Stimulated activated naive CD8-positive, alpha-beta T cell treated with anti-CD3 and anti-CD28 coated beads, Interleukin-15, Interleukin-2, amounts not matched to agents 100 ng/mL and 50 ng/mL, for 24 hours (primary cell): ENCODE results near the gene ATRAID.
A peak's percentile ranks its signal among the peaks of the same experiment; 100 is the strongest.
"Not testable (repeated sequence)": the region's sequence is repeated elsewhere in the genome, so short reads cannot be mapped to it uniquely, and the experiment has no call there.

ENCODE experiments used
- H3K27ac Mint-ChIP-seq: one replicate; pipeline ENCODE4 v1.8.0; 2021; ENCODE audit warnings: mild to moderate bottlenecking, mixed read lengths
- H3K27me3 Mint-ChIP-seq: one replicate; pipeline ENCODE4 v1.8.0; 2021; ENCODE audit warnings: mixed read lengths
- H3K36me3 Mint-ChIP-seq: one replicate; pipeline ENCODE4 v1.8.0; 2021; ENCODE audit warnings: low read depth, mixed read lengths
- H3K4me1 Mint-ChIP-seq: one replicate; pipeline ENCODE4 v1.8.0; 2021; ENCODE audit warnings: low read depth, mixed read lengths
- H3K4me3 Mint-ChIP-seq: one replicate; pipeline ENCODE4 v1.8.0; 2021; ENCODE audit warnings: mild to moderate bottlenecking, mixed read lengths
- H3K9me3 Mint-ChIP-seq: one replicate; pipeline ENCODE4 v1.8.0; 2021; ENCODE audit warnings: mixed read lengths

Gene ATRAID

GRCh38 chr2:27211943-27212625 is at the start of gene ATRAID, which contains the start of gene SLC5A6:
ATRAID (plus strand) TSS chr2:27212041; CDS start chr2:27212369, 328 bp downstream.
SLC5A6 (minus strand) TSS chr2:27212268; CDS start chr2:27207650, 4,618 bp downstream.
- peak within 1 kb of the TSS; percentile 100 for H3K27ac Mint-ChIP-seq
- H3K27me3 Mint-ChIP-seq, result no peaks in the 10 kb centered on the region
- peak within 1 kb of the TSS; percentile 96 for H3K4me3 Mint-ChIP-seq
- H3K36me3 Mint-ChIP-seq, result peaks cover 58% of the 10 kb centered on the region
- peaks cover 45% of the 10 kb centered on the region for H3K4me1 Mint-ChIP-seq
- H3K9me3 Mint-ChIP-seq, result no peaks in the 10 kb centered on the region

GRCh38 chr2:27162151-27163121 is 49.4 kb upstream of the ATRAID start:
- H3K27ac Mint-ChIP-seq, result no peak overlapping the region
- no peak overlapping the region for H3K4me3 Mint-ChIP-seq
- H3K36me3 Mint-ChIP-seq, result no peaks in the 10 kb centered on the region
- peaks cover 4% of the 10 kb centered on the region for H3K4me1 Mint-ChIP-seq
- no peaks in the 10 kb centered on the region for H3K27me3 Mint-ChIP-seq
- no peaks in the 10 kb centered on the region for H3K9me3 Mint-ChIP-seq

- Mint-ChIP-seq H3K4me1 (peaks cover 4% of the 10 kb centered on the region), H3K27me3 (no peaks in the 10 kb centered on the region), H3K4me3 (no peak overlapping the region), H3K36me3 (no peaks in the 10 kb centered on the region), H3K9me3 (no peaks in the 10 kb centered on the region), H3K27ac (no peak overlapping the region)
Observed at GRCh38 chr2:27164960-27165763, 46.7 kb upstream of the ATRAID start.

GRCh38 chr2:27170581-27171337 is 41.1 kb upstream of the ATRAID start:
- H3K27ac Mint-ChIP-seq, result no peak overlapping the region
- H3K4me3 Mint-ChIP-seq, result no peak overlapping the region
- no peaks in the 10 kb centered on the region for H3K36me3 Mint-ChIP-seq
- no peaks in the 10 kb centered on the region for H3K9me3 Mint-ChIP-seq
- H3K27me3 Mint-ChIP-seq, result peaks cover 8% of the 10 kb centered on the region
- H3K4me1 Mint-ChIP-seq, result peaks cover 4% of the 10 kb centered on the region

- no peak overlapping the region for H3K27ac Mint-ChIP-seq
- peaks cover 9% of the 10 kb centered on the region for H3K27me3 Mint-ChIP-seq
- no peaks in the 10 kb centered on the region for H3K36me3 Mint-ChIP-seq
- no peak overlapping the region for H3K4me3 Mint-ChIP-seq
- no peaks in the 10 kb centered on the region for H3K9me3 Mint-ChIP-seq
- H3K4me1 Mint-ChIP-seq, result peaks cover 4% of the 10 kb centered on the region
Observed at GRCh38 chr2:27171351-27171848, 40.4 kb upstream of the ATRAID start.

GRCh38 chr2:27174638-27175037 is 37.2 kb upstream of the ATRAID start:
- Mint-ChIP-seq H3K27ac (no peak overlapping the region), H3K27me3 (peaks cover 18% of the 10 kb centered on the region), H3K4me1 (peaks cover 4% of the 10 kb centered on the region), H3K36me3 (no peaks in the 10 kb centered on the region), H3K9me3 (no peaks in the 10 kb centered on the region), H3K4me3 (no peak overlapping the region)

GRCh38 chr2:27175330-27175729 is 36.5 kb upstream of the ATRAID start:
- Mint-ChIP-seq H3K27ac (no peak overlapping the region), H3K36me3 (no peaks in the 10 kb centered on the region), H3K4me1 (peaks cover 4% of the 10 kb centered on the region), H3K27me3 (peaks cover 22% of the 10 kb centered on the region), H3K4me3 (no peak overlapping the region), H3K9me3 (no peaks in the 10 kb centered on the region)

- H3K4me3 Mint-ChIP-seq, H3K9me3 Mint-ChIP-seq, H3K36me3 Mint-ChIP-seq, H3K27ac Mint-ChIP-seq, H3K4me1 Mint-ChIP-seq: not testable (repeated sequence)
- peaks cover 20% of the 10 kb centered on the region for H3K27me3 Mint-ChIP-seq
Observed at GRCh38 chr2:27175781-27176180, 36.1 kb upstream of the ATRAID start.

- no peak overlapping the region for H3K4me3 Mint-ChIP-seq
- no peak overlapping the region for H3K27ac Mint-ChIP-seq
- peaks cover 28% of the 10 kb centered on the region for H3K27me3 Mint-ChIP-seq
- no peaks in the 10 kb centered on the region for H3K4me1 Mint-ChIP-seq
- H3K36me3 Mint-ChIP-seq, result no peaks in the 10 kb centered on the region
- H3K9me3 Mint-ChIP-seq, result no peaks in the 10 kb centered on the region
Observed at GRCh38 chr2:27177441-27178351, 34.1 kb upstream of the ATRAID start.

GRCh38 chr2:27178469-27178868 is 33.4 kb upstream of the ATRAID start:
- Mint-ChIP-seq H3K27ac (no peak overlapping the region), H3K4me1 (no peaks in the 10 kb centered on the region), H3K27me3 (peaks cover 28% of the 10 kb centered on the region), H3K36me3 (no peaks in the 10 kb centered on the region), H3K9me3 (no peaks in the 10 kb centered on the region), H3K4me3 (no peak overlapping the region)

- Mint-ChIP-seq H3K27ac (no peak overlapping the region), H3K4me3 (no peak overlapping the region), H3K36me3 (no peaks in the 10 kb centered on the region), H3K4me1 (no peaks in the 10 kb centered on the region), H3K27me3 (peaks cover 35% of the 10 kb centered on the region), H3K9me3 (no peaks in the 10 kb centered on the region)
Observed at GRCh38 chr2:27179344-27180000, 32.4 kb upstream of the ATRAID start.

GRCh38 chr2:27182346-27182745 is 29.5 kb upstream of the ATRAID start:
- no peak overlapping the region for H3K27ac Mint-ChIP-seq
- H3K4me3 Mint-ChIP-seq, result no peak overlapping the region
- H3K27me3 Mint-ChIP-seq, result peaks cover 31% of the 10 kb centered on the region
- H3K4me1 Mint-ChIP-seq, result no peaks in the 10 kb centered on the region
- no peaks in the 10 kb centered on the region for H3K36me3 Mint-ChIP-seq
- H3K9me3 Mint-ChIP-seq, result no peaks in the 10 kb centered on the region

- Mint-ChIP-seq H3K4me3 (no peak overlapping the region), H3K9me3 (no peaks in the 10 kb centered on the region), H3K27ac (no peak overlapping the region), H3K4me1 (no peaks in the 10 kb centered on the region), H3K27me3 (peaks cover 30% of the 10 kb centered on the region), H3K36me3 (no peaks in the 10 kb centered on the region)
Observed at GRCh38 chr2:27184115-27184514, 27.7 kb upstream of the ATRAID start.
